Keratinocyte (primary cell): Measurements from ENCODE around the gene NCF4.

ENCODE experiments used
- CTCF ChIP-seq, 3 experiments: IDR thresholded peaks in 1 of 3; conservative IDR thresholded peaks in 1 of 3; optimal IDR thresholded peaks in 1 of 3; 2 replicates in 2 of 3; 3 replicates in 1 of 3; pipeline versions ENCODE3 to v1.5.1; 2011; ENCODE audit warnings: low read length in 3 of 3, mild to moderate bottlenecking in 3 of 3, moderate library complexity in 2 of 3, control low read depth in 1 of 3, inconsistent platforms in 1 of 3; ENCODE audit not compliant: insufficient read depth in 2 of 3; ENCODE audit errors: extremely low read depth in 1 of 3
- EZH2 ChIP-seq: IDR thresholded peaks from one replicate; pipeline ENCODE4 v1.6.1; 2012; ENCODE audit warnings: inconsistent platforms, mild to moderate bottlenecking, low read length, moderate library complexity

GRCh38 chr22:36918586-36919284, 57.9 kb downstream of the NCF4 start:
- TF ChIP-seq CTCF (optimal IDR thresholded peaks at IDR 0.05 in 1 of 3, IDR thresholded peaks at IDR 0.05 in 1 of 3, conservative IDR thresholded peaks at IDR 0.05 in 1 of 3; ENCODE audit: extremely low read depth in 1 of 3, insufficient read depth in 2 of 3, low read length in 3 of 3) (no peak), EZH2 (no peak)
